ENCODE data around the gene STIM2. TPM values are rescaled to one million over a fixed set of nuclear protein-coding genes. Genes with fewer than 3 reads are reported as not detected.

Gene STIM2
- total RNA-seq, 1 donor from 2014 or later: 36.7 TPM

GRCh38 chr4:26839016-26839415 lies 21.6 kb upstream of the STIM2 start:
- TF ChIP-seq, protein P1, sequence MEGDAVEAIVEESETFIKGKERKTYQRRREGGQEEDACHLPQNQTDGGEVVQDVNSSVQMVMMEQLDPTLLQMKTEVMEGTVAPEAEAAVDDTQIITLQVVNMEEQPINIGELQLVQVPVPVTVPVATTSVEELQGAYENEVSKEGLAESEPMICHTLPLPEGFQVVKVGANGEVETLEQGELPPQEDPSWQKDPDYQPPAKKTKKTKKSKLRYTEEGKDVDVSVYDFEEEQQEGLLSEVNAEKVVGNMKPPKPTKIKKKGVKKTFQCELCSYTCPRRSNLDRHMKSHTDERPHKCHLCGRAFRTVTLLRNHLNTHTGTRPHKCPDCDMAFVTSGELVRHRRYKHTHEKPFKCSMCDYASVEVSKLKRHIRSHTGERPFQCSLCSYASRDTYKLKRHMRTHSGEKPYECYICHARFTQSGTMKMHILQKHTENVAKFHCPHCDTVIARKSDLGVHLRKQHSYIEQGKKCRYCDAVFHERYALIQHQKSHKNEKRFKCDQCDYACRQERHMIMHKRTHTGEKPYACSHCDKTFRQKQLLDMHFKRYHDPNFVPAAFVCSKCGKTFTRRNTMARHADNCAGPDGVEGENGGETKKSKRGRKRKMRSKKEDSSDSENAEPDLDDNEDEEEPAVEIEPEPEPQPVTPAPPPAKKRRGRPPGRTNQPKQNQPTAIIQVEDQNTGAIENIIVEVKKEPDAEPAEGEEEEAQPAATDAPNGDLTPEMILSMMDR (IDR thresholded peaks at IDR 0.05): no peak
- intact Hi-C loops (cut with DNase I): no loop called here
- Histone ChIP-seq H3K9me3 (no peaks in the 10 kb centered on the region), H3K36me3 (no peaks in the 10 kb centered on the region), H3K4me3 (no peak overlapping the region), H3K27me3 (no peaks in the 10 kb centered on the region), H3K27ac (no peak overlapping the region), H3K4me1 (no peaks in the 10 kb centered on the region)
- DNase-seq (no peak), ATAC-seq (no peak)

DNA sequence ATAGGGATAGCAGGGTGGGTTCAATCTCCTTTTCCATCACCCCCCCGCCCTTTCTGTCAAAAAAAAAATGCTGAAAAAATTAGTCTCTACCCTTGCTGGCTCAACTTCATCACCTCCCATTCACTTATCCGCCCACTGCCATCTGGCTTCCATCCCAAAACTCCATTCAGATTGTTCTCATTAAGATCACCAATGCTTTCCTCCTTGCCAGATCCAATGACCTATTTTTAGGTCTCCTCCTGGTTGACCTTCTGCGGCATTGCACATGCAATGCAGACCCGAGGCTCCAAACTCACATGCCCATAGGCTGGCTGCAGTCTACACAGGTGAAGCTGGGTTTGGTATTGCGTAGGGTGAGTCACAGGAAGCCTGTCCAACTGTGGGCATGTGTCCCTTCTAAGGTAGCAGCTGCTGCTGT lies 21.1 kb upstream of the STIM2 start:
- TF ChIP-seq, protein P1 (IDR thresholded peaks at IDR 0.05): no peak
- no peaks in the 10 kb centered on the region for H3K27me3 ChIP-seq
- ATAC-seq: no peak
- H3K27ac ChIP-seq: no peak overlapping the region
- no peak overlapping the region for H3K4me3 ChIP-seq
- H3K4me1 ChIP-seq: no peaks in the 10 kb centered on the region
- H3K9me3 ChIP-seq: no peaks in the 10 kb centered on the region
- intact Hi-C loops (cut with DNase I): no loop called here
- DNase-seq: no peak
- H3K36me3 ChIP-seq: no peaks in the 10 kb centered on the region

DNA sequence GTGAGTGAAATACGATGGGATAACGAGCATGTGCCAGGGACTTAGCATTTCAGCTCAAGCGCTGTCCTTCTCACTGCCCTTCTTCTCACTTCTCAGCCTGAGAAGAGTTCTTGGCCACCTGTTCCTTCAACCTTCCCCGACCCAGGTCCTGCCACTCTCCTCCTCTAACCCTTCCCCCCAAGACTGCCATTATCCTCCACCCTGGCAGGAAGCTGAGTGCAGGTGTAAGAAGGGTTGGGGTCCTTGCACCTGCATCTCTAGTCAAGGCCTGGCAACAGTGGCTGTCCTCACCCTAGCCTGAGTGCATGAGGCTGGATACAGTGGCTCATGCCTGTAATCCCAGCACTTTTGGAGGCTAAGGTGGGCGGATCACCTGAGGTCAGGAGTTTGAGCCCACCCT lies 19.9 kb upstream of the STIM2 start:
- Histone ChIP-seq H3K4me1 (no peaks in the 10 kb centered on the region), H3K36me3 (no peaks in the 10 kb centered on the region), H3K9me3 (no peaks in the 10 kb centered on the region), H3K27ac (no peak overlapping the region), H3K27me3 (no peaks in the 10 kb centered on the region), H3K4me3 (no peak overlapping the region)
- intact Hi-C loops (cut with DNase I): no loop called here
- ATAC-seq (no peak), DNase-seq (no peak)
- TF ChIP-seq, protein P1 (IDR thresholded peaks at IDR 0.05): no peak

GRCh38 chr4:26842911-26843310 lies 17.7 kb upstream of the STIM2 start:
- no peak for ATAC-seq

GRCh38 chr4:26850528-26850927 lies 10.1 kb upstream of the STIM2 start:
- Histone ChIP-seq H3K27me3 (no peaks in the 10 kb centered on the region), H3K4me1 (no peaks in the 10 kb centered on the region), H3K27ac (no peak overlapping the region), H3K4me3 (no peak overlapping the region), H3K36me3 (no peaks in the 10 kb centered on the region), H3K9me3 (no peaks in the 10 kb centered on the region)
- TF ChIP-seq, protein P1 (IDR thresholded peaks at IDR 0.05): no peak
- intact Hi-C loops (cut with DNase I): loop anchor here (10.0 kb wide), 1 partner anchor 154 kb away; no protein-coding TSS in a partner anchor
- no peak for DNase-seq
- ATAC-seq: no peak

More at GRCh38 chr4:26842911-26843310, 17.7 kb upstream of the STIM2 start:
- intact Hi-C loops (cut with DNase I): no loop called here
- no peaks in the 10 kb centered on the region for H3K9me3 ChIP-seq
- H3K27me3 ChIP-seq: no peaks in the 10 kb centered on the region
- no peaks in the 10 kb centered on the region for H3K36me3 ChIP-seq
- no peak overlapping the region for H3K4me3 ChIP-seq
- TF ChIP-seq, protein P1 (IDR thresholded peaks at IDR 0.05): no peak
- H3K4me1 ChIP-seq: no peaks in the 10 kb centered on the region
- H3K27ac ChIP-seq: no peak overlapping the region
- DNase-seq: no peak

DNA sequence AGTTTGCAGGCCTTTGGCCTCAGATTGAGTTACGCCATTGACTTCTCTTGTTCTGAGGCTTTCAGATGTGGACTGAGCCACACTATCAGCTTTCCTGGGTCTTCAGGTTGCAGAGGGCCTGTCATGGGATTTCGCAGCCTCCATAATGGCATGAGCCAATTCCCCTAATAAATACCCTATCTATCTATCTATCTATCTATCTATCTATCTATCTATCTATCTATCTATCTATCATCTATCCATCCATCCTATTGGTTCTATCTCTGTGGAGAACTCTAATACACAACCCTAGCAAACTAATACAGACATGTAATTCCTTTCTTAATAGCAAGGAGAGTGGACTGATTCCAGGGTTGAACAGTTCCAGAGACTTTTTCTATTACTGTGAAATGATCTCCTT lies 9.5 kb upstream of the STIM2 start:
- Histone ChIP-seq H3K27me3 (no peaks in the 10 kb centered on the region), H3K27ac (no peak overlapping the region), H3K4me3 (no peak overlapping the region), H3K9me3 (no peaks in the 10 kb centered on the region), H3K36me3 (no peaks in the 10 kb centered on the region), H3K4me1 (no peaks in the 10 kb centered on the region)
- DNase-seq (no peak), ATAC-seq (no peak)
- intact Hi-C loops (cut with DNase I): loop anchor here (10.0 kb wide), 1 partner anchor 154 kb away; no protein-coding TSS in a partner anchor
- TF ChIP-seq, protein P1 (IDR thresholded peaks at IDR 0.05): no peak
